Progenitor cell of endocrine pancreas (in vitro differentiated cells): ENCODE measurements around the gene MTG2. TPM values are rescaled to one million over a fixed set of nuclear protein-coding genes. Genes with fewer than 3 reads are reported as not detected.

Experiments
- DNase-seq: peaks from one replicate; pipeline ENCODE4 v3.0.0; 2021; ENCODE audit warnings: low spot score; ENCODE audit not compliant: unreplicated experiment
- H3K27ac Mint-ChIP-seq: 2 replicates; pipeline ENCODE4 v1.8.0; 2021; ENCODE audit warnings: mild to moderate bottlenecking, moderate library complexity, mixed read lengths
- H3K27me3 Mint-ChIP-seq: 2 replicates; pipeline ENCODE4 v1.8.0; 2021; ENCODE audit warnings: mixed read lengths
- H3K36me3 Mint-ChIP-seq: 2 replicates; pipeline ENCODE4 v1.8.0; 2022; ENCODE audit warnings: mixed read lengths; ENCODE audit not compliant: insufficient read depth
- H3K4me1 Mint-ChIP-seq: 2 replicates; pipeline ENCODE4 v1.8.0; 2021; ENCODE audit warnings: low read depth, mixed read lengths
- H3K4me3 Mint-ChIP-seq: 2 replicates; pipeline ENCODE4 v1.8.0; 2021; ENCODE audit warnings: low read depth, mild to moderate bottlenecking, moderate library complexity, mixed read lengths
- H3K9me3 Mint-ChIP-seq: 2 replicates; pipeline ENCODE4 v1.8.0; 2021; ENCODE audit warnings: low read depth, mixed read lengths
- CTCF ChIP-seq: fragments of 200-600 bp; sonication (generic); IDR thresholded peaks from one replicate; pipeline ENCODE4 v1.5.0; 2021; ENCODE audit warnings: antibody characterized with exemption, mild to moderate bottlenecking; ENCODE audit not compliant: unreplicated experiment
- total RNA-seq: library from RNA; stranded (reverse); gene quantifications from 2 replicates; pipeline ENCODE4 v1.2.1, GENCODE V29; 2021

MTG2 gene
- total RNA-seq, 1 donor from 2014 or later = 31.6 TPM

- no peak for TF ChIP-seq CTCF
- Mint-ChIP-seq H3K4me1 (peaks cover 6% of the 10 kb centered on the region), H3K27me3 (peaks cover 10% of the 10 kb centered on the region), H3K4me3 (no peak overlapping the region), H3K27ac (no peak overlapping the region), H3K9me3 (no peaks in the 10 kb centered on the region), H3K36me3 (no peaks in the 10 kb centered on the region)
- no peak for DNase-seq
Measured at GRCh38 chr20:62208795-62209755, 26.2 kb downstream of the MTG2 start.

GRCh38 chr20:62209850-62210495 lies 27.1 kb downstream of the MTG2 start:
- no peaks in the 10 kb centered on the region for H3K36me3 Mint-ChIP-seq
- no peaks in the 10 kb centered on the region for H3K9me3 Mint-ChIP-seq
- peaks cover 6% of the 10 kb centered on the region for H3K4me1 Mint-ChIP-seq
- no peak overlapping the region for H3K27ac Mint-ChIP-seq
- DNase-seq = no peak
- no peak for TF ChIP-seq CTCF
- no peak overlapping the region for H3K4me3 Mint-ChIP-seq
- H3K27me3 Mint-ChIP-seq = peaks cover 18% of the 10 kb centered on the region

GRCh38 chr20:62210496-62210855 lies 27.6 kb downstream of the MTG2 start:
- H3K36me3 Mint-ChIP-seq = no peaks in the 10 kb centered on the region

GRCh38 chr20:62211216-62211615 lies 28.4 kb downstream of the MTG2 start:
- Mint-ChIP-seq H3K9me3 (no peaks in the 10 kb centered on the region), H3K27ac (no peak overlapping the region), H3K36me3 (no peaks in the 10 kb centered on the region), H3K4me1 (peaks cover 6% of the 10 kb centered on the region), H3K27me3 (peaks cover 24% of the 10 kb centered on the region), H3K4me3 (no peak overlapping the region)
- DNase-seq = no peak
- no peak for TF ChIP-seq CTCF

More at GRCh38 chr20:62210496-62210855, 27.6 kb downstream of the MTG2 start:
- no peak for TF ChIP-seq CTCF
- Mint-ChIP-seq H3K27ac (no peak overlapping the region), H3K4me3 (no peak overlapping the region), H3K4me1 (peaks cover 6% of the 10 kb centered on the region), H3K27me3 (peaks cover 23% of the 10 kb centered on the region), H3K9me3 (no peaks in the 10 kb centered on the region)
- no peak for DNase-seq

- Mint-ChIP-seq H3K4me1 (peaks cover 6% of the 10 kb centered on the region), H3K36me3 (no peaks in the 10 kb centered on the region), H3K27me3 (peaks cover 24% of the 10 kb centered on the region), H3K4me3 (no peak overlapping the region), H3K27ac (no peak overlapping the region), H3K9me3 (no peaks in the 10 kb centered on the region)
- TF ChIP-seq CTCF = no peak
- DNase-seq = no peak
Measured at GRCh38 chr20:62211769-62212288, 29.0 kb downstream of the MTG2 start.
